ENCODE data around the gene PGAM1.
"Not testable (repeated sequence)": the region's sequence is repeated elsewhere in the genome, so short reads cannot be mapped to it uniquely, and the experiment has no call there.

The PGAM1 gene

GRCh38 chr10:97416565-97416964, 9.4 kb upstream of the PGAM1 start:
- no peak overlapping the region for H3K27ac ChIP-seq (ENCODE audit: low read depth, low read length)
- H3K27me3 ChIP-seq (ENCODE audit: control insufficient read depth, insufficient read depth, low read length), result no peaks in the 10 kb centered on the region
- no peaks in the 10 kb centered on the region for H3K36me3 ChIP-seq (ENCODE audit: control insufficient read depth, insufficient read depth, low read length)
- H3K4me3 ChIP-seq (ENCODE audit: low read length), result no peak overlapping the region
- peaks cover 3% of the 10 kb centered on the region for H3K4me1 ChIP-seq (ENCODE audit: control insufficient read depth, insufficient read depth, low read length)
- H3K9ac ChIP-seq (ENCODE audit: low read length), result no peak overlapping the region

- not testable (repeated sequence) for H3K36me3 ChIP-seq (ENCODE audit: control insufficient read depth, insufficient read depth, low read length); H3K4me3 ChIP-seq (ENCODE audit: low read length); H3K9ac ChIP-seq (ENCODE audit: low read length); H3K27ac ChIP-seq (ENCODE audit: low read depth, low read length); H3K27me3 ChIP-seq (ENCODE audit: control insufficient read depth, insufficient read depth, low read length)
- peaks cover 10% of the 10 kb centered on the region for H3K4me1 ChIP-seq (ENCODE audit: control insufficient read depth, insufficient read depth, low read length)
Observed at GRCh38 chr10:97423757-97424098, 2.3 kb upstream of the PGAM1 start.

GRCh38 chr10:97426776-97427570, 982 bp downstream of the PGAM1 start:
- Histone ChIP-seq H3K27me3 (ENCODE audit: control insufficient read depth, insufficient read depth, low read length) (no peaks in the 10 kb centered on the region), H3K9ac (ENCODE audit: low read length) (peak overlapping the region; percentile 84), H3K36me3 (ENCODE audit: control insufficient read depth, insufficient read depth, low read length) (peaks cover 17% of the 10 kb centered on the region), H3K4me1 (ENCODE audit: control insufficient read depth, insufficient read depth, low read length) (peaks cover 10% of the 10 kb centered on the region), H3K27ac (ENCODE audit: low read depth, low read length) (peak overlapping the region; percentile 69), H3K4me3 (ENCODE audit: low read length) (peak overlapping the region; percentile 80)

- Histone ChIP-seq H3K4me1 (ENCODE audit: control insufficient read depth, insufficient read depth, low read length) (peaks cover 10% of the 10 kb centered on the region), H3K36me3 (ENCODE audit: control insufficient read depth, insufficient read depth, low read length) (peaks cover 17% of the 10 kb centered on the region), H3K4me3 (ENCODE audit: low read length) (peak overlapping the region; percentile 80), H3K27me3 (ENCODE audit: control insufficient read depth, insufficient read depth, low read length) (no peaks in the 10 kb centered on the region), H3K9ac (ENCODE audit: low read length) (no peak overlapping the region), H3K27ac (ENCODE audit: low read depth, low read length) (peak overlapping the region; percentile 40)
Observed at GRCh38 chr10:97427571-97428179, 1.7 kb downstream of the PGAM1 start.

GRCh38 chr10:97428572-97428981, 2.6 kb downstream of the PGAM1 start:
- H3K27me3 ChIP-seq (ENCODE audit: control insufficient read depth, insufficient read depth, low read length), result no peaks in the 10 kb centered on the region
- no peak overlapping the region for H3K9ac ChIP-seq (ENCODE audit: low read length)
- H3K4me3 ChIP-seq (ENCODE audit: low read length), result no peak overlapping the region
- H3K27ac ChIP-seq (ENCODE audit: low read depth, low read length), result no peak overlapping the region
- peaks cover 20% of the 10 kb centered on the region for H3K36me3 ChIP-seq (ENCODE audit: control insufficient read depth, insufficient read depth, low read length)
- peaks cover 10% of the 10 kb centered on the region for H3K4me1 ChIP-seq (ENCODE audit: control insufficient read depth, insufficient read depth, low read length)

- Histone ChIP-seq H3K27ac (ENCODE audit: low read depth, low read length) (no peak overlapping the region), H3K4me1 (ENCODE audit: control insufficient read depth, insufficient read depth, low read length) (no peaks in the 10 kb centered on the region), H3K9ac (ENCODE audit: low read length) (no peak overlapping the region), H3K27me3 (ENCODE audit: control insufficient read depth, insufficient read depth, low read length) (no peaks in the 10 kb centered on the region), H3K36me3 (ENCODE audit: control insufficient read depth, insufficient read depth, low read length) (peaks cover 35% of the 10 kb centered on the region), H3K4me3 (ENCODE audit: low read length) (no peak overlapping the region)
Observed at GRCh38 chr10:97434055-97434454, 8.1 kb downstream of the PGAM1 start.

- H3K27me3 ChIP-seq (ENCODE audit: control insufficient read depth, insufficient read depth, low read length), result no peaks in the 10 kb centered on the region
- no peak overlapping the region for H3K4me3 ChIP-seq (ENCODE audit: low read length)
- peaks cover 35% of the 10 kb centered on the region for H3K36me3 ChIP-seq (ENCODE audit: control insufficient read depth, insufficient read depth, low read length)
- H3K27ac ChIP-seq (ENCODE audit: low read depth, low read length), result no peak overlapping the region
- H3K9ac ChIP-seq (ENCODE audit: low read length), result no peak overlapping the region
- no peaks in the 10 kb centered on the region for H3K4me1 ChIP-seq (ENCODE audit: control insufficient read depth, insufficient read depth, low read length)
Observed at GRCh38 chr10:97434557-97434956, 8.6 kb downstream of the PGAM1 start.

GRCh38 chr10:97435211-97435610, 9.2 kb downstream of the PGAM1 start:
- Histone ChIP-seq H3K4me3 (ENCODE audit: low read length) (no peak overlapping the region), H3K4me1 (ENCODE audit: control insufficient read depth, insufficient read depth, low read length) (no peaks in the 10 kb centered on the region), H3K27me3 (ENCODE audit: control insufficient read depth, insufficient read depth, low read length) (no peaks in the 10 kb centered on the region), H3K36me3 (ENCODE audit: control insufficient read depth, insufficient read depth, low read length) (peaks cover 32% of the 10 kb centered on the region), H3K27ac (ENCODE audit: low read depth, low read length) (no peak overlapping the region), H3K9ac (ENCODE audit: low read length) (no peak overlapping the region)

- H3K27ac ChIP-seq (ENCODE audit: low read depth, low read length), result no peak overlapping the region
- no peak overlapping the region for H3K4me3 ChIP-seq (ENCODE audit: low read length)
- no peak overlapping the region for H3K9ac ChIP-seq (ENCODE audit: low read length)
- no peaks in the 10 kb centered on the region for H3K4me1 ChIP-seq (ENCODE audit: control insufficient read depth, insufficient read depth, low read length)
- H3K27me3 ChIP-seq (ENCODE audit: control insufficient read depth, insufficient read depth, low read length), result no peaks in the 10 kb centered on the region
- peaks cover 12% of the 10 kb centered on the region for H3K36me3 ChIP-seq (ENCODE audit: control insufficient read depth, insufficient read depth, low read length)
Observed at GRCh38 chr10:97442277-97442676, 16.3 kb downstream of the PGAM1 start.

GRCh38 chr10:97444212-97444611, 18.2 kb downstream of the PGAM1 start:
- H3K36me3 ChIP-seq (ENCODE audit: control insufficient read depth, insufficient read depth, low read length), result peaks cover 6% of the 10 kb centered on the region
- peaks cover 3% of the 10 kb centered on the region for H3K4me1 ChIP-seq (ENCODE audit: control insufficient read depth, insufficient read depth, low read length)
- H3K9ac ChIP-seq (ENCODE audit: low read length), result no peak overlapping the region

GRCh38 chr10:97445357-97445721, 19.3 kb downstream of the PGAM1 start:
- H3K9ac ChIP-seq (ENCODE audit: low read length), result peak overlapping the region; percentile 54
- peak overlapping the region; percentile 92 for H3K4me3 ChIP-seq (ENCODE audit: low read length)
- no peaks in the 10 kb centered on the region for H3K27me3 ChIP-seq (ENCODE audit: control insufficient read depth, insufficient read depth, low read length)
- H3K4me1 ChIP-seq (ENCODE audit: control insufficient read depth, insufficient read depth, low read length), result peaks cover 3% of the 10 kb centered on the region
- peaks cover 5% of the 10 kb centered on the region for H3K36me3 ChIP-seq (ENCODE audit: control insufficient read depth, insufficient read depth, low read length)
- H3K27ac ChIP-seq (ENCODE audit: low read depth, low read length), result peak overlapping the region; percentile 16

More at GRCh38 chr10:97444212-97444611, 18.2 kb downstream of the PGAM1 start:
- H3K27me3 ChIP-seq (ENCODE audit: control insufficient read depth, insufficient read depth, low read length), result no peaks in the 10 kb centered on the region
- no peak overlapping the region for H3K4me3 ChIP-seq (ENCODE audit: low read length)
- H3K27ac ChIP-seq (ENCODE audit: low read depth, low read length), result no peak overlapping the region

- Histone ChIP-seq H3K9ac (ENCODE audit: low read length) (peak within 1 kb of the TSS; percentile 54), H3K27me3 (ENCODE audit: control insufficient read depth, insufficient read depth, low read length) (no peaks in the 10 kb centered on the region), H3K36me3 (ENCODE audit: control insufficient read depth, insufficient read depth, low read length) (peaks cover 5% of the 10 kb centered on the region), H3K27ac (ENCODE audit: low read depth, low read length) (peak within 1 kb of the TSS; percentile 59), H3K4me3 (ENCODE audit: low read length) (peak within 1 kb of the TSS; percentile 92), H3K4me1 (ENCODE audit: control insufficient read depth, insufficient read depth, low read length) (peaks cover 3% of the 10 kb centered on the region)
Observed at GRCh38 chr10:97445722-97446639, 20.0 kb downstream of the PGAM1 start, which contains the start of the genes EXOSC1 and ZDHHC16. TSS of gene EXOSC1 (minus strand) at chr10:97446006. CDS start at chr10:97445985, 21 bp downstream. TSS of gene ZDHHC16 (plus strand) at chr10:97446175. CDS start at chr10:97451676, 5,501 bp downstream.

Data from rectal smooth muscle tissue (tissue), 1 donor.